GM15510 (cell line): ENCODE results near the gene SKA2.
A peak's percentile ranks its signal among the peaks of the same experiment; 100 is the strongest.

Experiments used
- POLR2A ChIP-seq: IDR thresholded peaks from 3 replicates; pipeline ENCODE4 v1.6.1; 2011; ENCODE audit warnings: borderline replicate concordance; ENCODE audit not compliant: insufficient read length; ENCODE audit errors: extremely low read depth

The SKA2 gene

GRCh38 chr17:59126809-59127417, 28.1 kb downstream of the SKA2 start:
- no peak for TF ChIP-seq POLR2A

GRCh38 chr17:59124665-59125064, 30.3 kb downstream of the SKA2 start:
- TF ChIP-seq POLR2A = no peak

- no peak for TF ChIP-seq POLR2A
Measured at GRCh38 chr17:59121901-59122480, 33.0 kb downstream of the SKA2 start.

- no peak for TF ChIP-seq POLR2A
Measured at GRCh38 chr17:59115474-59115873, 39.5 kb downstream of the SKA2 start.

- TF ChIP-seq POLR2A = no peak
Measured at GRCh38 chr17:59111539-59111938, 43.4 kb downstream of the SKA2 start.

- no peak for TF ChIP-seq POLR2A
Measured at GRCh38 chr17:59110973-59111372, 44.0 kb downstream of the SKA2 start.

GRCh38 chr17:59108400-59109102, 46.4 kb downstream of the SKA2 start:
- no peak for TF ChIP-seq POLR2A

GRCh38 chr17:59107306-59107670, 47.7 kb downstream of the SKA2 start:
- no peak for TF ChIP-seq POLR2A

- TF ChIP-seq POLR2A = peak; percentile 70
Measured at GRCh38 chr17:59106463-59107305, 48.3 kb downstream of the SKA2 start, which contains the start of gene TRIM37. TRIM37 (minus strand) TSS chr17:59106880; CDS start chr17:59106461, 419 bp downstream.

GRCh38 chr17:59105852-59106462, 49.0 kb downstream of the SKA2 start:
- no peak for TF ChIP-seq POLR2A

GRCh38 chr17:59101178-59101577, 53.8 kb downstream of the SKA2 start:
- no peak for TF ChIP-seq POLR2A

- TF ChIP-seq POLR2A = no peak
Measured at GRCh38 chr17:59097876-59098275, 57.1 kb downstream of the SKA2 start.

GRCh38 chr17:59094861-59095530, 60.0 kb downstream of the SKA2 start:
- no peak for TF ChIP-seq POLR2A

- no peak for TF ChIP-seq POLR2A
Measured at GRCh38 chr17:59093702-59094231, 61.2 kb downstream of the SKA2 start.
